ENCODE data around the gene SERPINA12. TPM values are rescaled to one million over a fixed set of nuclear protein-coding genes. Genes with fewer than 3 reads are reported as not detected.
A peak's percentile ranks its signal among the peaks of the same experiment; 100 is the strongest.

The SERPINA12 gene
- total and polyA plus RNA-seq, 2 of the 13 experiments (the other 11 are each of a cell fraction or from before 2014, with no cell fraction given): 0.08 TPM; not detected in 1

DNA sequence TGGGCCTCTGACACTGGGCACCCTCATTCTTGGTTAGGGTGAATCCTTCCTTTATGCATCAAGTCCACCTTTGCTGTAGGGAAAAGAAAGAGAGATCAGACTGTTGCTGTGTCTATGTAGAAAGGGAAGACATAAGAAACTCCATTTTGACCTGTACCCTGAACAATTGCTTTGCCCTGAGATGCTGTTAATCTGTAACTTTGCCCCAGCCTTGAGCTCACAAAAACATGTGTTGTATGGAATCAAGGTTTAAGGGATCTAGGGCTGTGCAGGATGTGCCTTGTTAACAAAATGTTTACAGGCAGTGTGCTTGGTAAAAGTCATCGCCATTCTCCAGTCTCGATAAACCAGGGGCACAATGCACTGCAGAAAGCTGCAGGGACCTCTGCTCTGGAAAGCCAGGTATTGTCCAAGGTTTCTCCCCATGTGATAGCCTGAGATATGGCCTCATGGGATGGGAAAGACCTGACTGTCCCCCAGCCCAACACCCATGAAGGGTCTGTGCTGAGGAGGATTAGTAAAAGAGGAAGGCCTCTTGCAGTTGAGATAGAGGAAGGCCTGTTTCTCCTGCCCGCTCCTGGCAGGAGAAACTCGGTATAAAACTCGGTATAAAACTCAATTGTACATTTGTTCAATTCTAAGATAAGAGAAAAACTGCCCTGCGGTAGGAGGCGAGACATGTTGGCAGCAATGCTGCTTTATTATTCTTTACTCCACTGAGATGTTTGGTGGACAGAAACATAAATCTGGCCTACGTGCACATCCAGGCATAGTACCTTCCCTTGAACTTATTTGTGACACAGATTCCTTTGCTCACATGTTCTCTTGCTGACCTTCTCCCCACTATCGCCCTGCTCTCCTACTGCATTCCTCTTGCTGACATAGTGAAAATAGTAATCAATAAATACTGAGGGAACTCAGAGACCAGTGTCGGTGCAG lies 26.9 kb downstream of the SERPINA12 start (continued):
- 0 out of 4 replicates have a peak, but pooled peaks of 1 of the 2 experiments have one; percentile 21 for TF ChIP-seq NR2F1 (CRISPR knock-in tag; IDR thresholded peaks at IDR 0.05)
- TF ChIP-seq, protein P1, sequence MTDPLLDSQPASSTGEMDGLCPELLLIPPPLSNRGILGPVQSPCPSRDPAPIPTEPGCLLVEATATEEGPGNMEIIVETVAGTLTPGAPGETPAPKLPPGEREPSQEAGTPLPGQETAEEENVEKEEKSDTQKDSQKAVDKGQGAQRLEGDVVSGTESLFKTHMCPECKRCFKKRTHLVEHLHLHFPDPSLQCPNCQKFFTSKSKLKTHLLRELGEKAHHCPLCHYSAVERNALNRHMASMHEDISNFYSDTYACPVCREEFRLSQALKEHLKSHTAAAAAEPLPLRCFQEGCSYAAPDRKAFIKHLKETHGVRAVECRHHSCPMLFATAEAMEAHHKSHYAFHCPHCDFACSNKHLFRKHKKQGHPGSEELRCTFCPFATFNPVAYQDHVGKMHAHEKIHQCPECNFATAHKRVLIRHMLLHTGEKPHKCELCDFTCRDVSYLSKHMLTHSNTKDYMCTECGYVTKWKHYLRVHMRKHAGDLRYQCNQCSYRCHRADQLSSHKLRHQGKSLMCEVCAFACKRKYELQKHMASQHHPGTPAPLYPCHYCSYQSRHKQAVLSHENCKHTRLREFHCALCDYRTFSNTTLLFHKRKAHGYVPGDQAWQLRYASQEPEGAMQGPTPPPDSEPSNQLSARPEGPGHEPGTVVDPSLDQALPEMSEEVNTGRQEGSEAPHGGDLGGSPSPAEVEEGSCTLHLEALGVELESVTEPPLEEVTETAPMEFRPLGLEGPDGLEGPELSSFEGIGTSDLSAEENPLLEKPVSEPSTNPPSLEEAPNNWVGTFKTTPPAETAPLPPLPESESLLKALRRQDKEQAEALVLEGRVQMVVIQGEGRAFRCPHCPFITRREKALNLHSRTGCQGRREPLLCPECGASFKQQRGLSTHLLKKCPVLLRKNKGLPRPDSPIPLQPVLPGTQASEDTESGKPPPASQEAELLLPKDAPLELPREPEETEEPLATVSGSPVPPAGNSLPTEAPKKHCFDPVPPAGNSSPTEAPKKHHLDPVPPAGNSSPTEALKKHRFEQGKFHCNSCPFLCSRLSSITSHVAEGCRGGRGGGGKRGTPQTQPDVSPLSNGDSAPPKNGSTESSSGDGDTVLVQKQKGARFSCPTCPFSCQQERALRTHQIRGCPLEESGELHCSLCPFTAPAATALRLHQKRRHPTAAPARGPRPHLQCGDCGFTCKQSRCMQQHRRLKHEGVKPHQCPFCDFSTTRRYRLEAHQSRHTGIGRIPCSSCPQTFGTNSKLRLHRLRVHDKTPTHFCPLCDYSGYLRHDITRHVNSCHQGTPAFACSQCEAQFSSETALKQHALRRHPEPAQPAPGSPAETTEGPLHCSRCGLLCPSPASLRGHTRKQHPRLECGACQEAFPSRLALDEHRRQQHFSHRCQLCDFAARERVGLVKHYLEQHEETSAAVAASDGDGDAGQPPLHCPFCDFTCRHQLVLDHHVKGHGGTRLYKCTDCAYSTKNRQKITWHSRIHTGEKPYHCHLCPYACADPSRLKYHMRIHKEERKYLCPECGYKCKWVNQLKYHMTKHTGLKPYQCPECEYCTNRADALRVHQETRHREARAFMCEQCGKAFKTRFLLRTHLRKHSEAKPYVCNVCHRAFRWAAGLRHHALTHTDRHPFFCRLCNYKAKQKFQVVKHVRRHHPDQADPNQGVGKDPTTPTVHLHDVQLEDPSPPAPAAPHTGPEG (CRISPR knock-in tag; IDR thresholded peaks at IDR 0.05): peak; percentile 7; the same call in 1 of the 2 replicates
- TF ChIP-seq ZNF775 (CRISPR knock-in tag; IDR thresholded peaks at IDR 0.05; ENCODE audit: borderline replicate concordance): 0 out of 2 replicates have a peak, but pooled peaks have one; percentile 47
- TF ChIP-seq, protein P2, sequence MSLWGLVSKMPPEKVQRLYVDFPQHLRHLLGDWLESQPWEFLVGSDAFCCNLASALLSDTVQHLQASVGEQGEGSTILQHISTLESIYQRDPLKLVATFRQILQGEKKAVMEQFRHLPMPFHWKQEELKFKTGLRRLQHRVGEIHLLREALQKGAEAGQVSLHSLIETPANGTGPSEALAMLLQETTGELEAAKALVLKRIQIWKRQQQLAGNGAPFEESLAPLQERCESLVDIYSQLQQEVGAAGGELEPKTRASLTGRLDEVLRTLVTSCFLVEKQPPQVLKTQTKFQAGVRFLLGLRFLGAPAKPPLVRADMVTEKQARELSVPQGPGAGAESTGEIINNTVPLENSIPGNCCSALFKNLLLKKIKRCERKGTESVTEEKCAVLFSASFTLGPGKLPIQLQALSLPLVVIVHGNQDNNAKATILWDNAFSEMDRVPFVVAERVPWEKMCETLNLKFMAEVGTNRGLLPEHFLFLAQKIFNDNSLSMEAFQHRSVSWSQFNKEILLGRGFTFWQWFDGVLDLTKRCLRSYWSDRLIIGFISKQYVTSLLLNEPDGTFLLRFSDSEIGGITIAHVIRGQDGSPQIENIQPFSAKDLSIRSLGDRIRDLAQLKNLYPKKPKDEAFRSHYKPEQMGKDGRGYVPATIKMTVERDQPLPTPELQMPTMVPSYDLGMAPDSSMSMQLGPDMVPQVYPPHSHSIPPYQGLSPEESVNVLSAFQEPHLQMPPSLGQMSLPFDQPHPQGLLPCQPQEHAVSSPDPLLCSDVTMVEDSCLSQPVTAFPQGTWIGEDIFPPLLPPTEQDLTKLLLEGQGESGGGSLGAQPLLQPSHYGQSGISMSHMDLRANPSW (CRISPR knock-in tag; IDR thresholded peaks at IDR 0.05; ENCODE audit: borderline replicate concordance): 0 out of 2 replicates have a peak, but pooled peaks have one; percentile 36
- TF ChIP-seq ZFP37 (CRISPR knock-in tag; IDR thresholded peaks at IDR 0.05; ENCODE audit: borderline replicate concordance): 0 out of 2 replicates have a peak, but pooled peaks have one; percentile 38
- peak; percentile 95 for TF ChIP-seq RXRB (CRISPR knock-in tag; IDR thresholded peaks at IDR 0.05; ENCODE audit: borderline replicate concordance)
- TF ChIP-seq TCF7 (IDR thresholded peaks at IDR 0.05; ENCODE audit: low read depth): 0 out of 2 replicates have a peak, but pooled peaks have one; percentile 36
- TF ChIP-seq, protein P3, sequence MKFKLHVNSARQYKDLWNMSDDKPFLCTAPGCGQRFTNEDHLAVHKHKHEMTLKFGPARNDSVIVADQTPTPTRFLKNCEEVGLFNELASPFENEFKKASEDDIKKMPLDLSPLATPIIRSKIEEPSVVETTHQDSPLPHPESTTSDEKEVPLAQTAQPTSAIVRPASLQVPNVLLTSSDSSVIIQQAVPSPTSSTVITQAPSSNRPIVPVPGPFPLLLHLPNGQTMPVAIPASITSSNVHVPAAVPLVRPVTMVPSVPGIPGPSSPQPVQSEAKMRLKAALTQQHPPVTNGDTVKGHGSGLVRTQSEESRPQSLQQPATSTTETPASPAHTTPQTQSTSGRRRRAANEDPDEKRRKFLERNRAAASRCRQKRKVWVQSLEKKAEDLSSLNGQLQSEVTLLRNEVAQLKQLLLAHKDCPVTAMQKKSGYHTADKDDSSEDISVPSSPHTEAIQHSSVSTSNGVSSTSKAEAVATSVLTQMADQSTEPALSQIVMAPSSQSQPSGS (CRISPR knock-in tag; IDR thresholded peaks at IDR 0.05): 0 out of 2 replicates have a peak, but pooled peaks have one; percentile 37
- peak; percentile 17; the same call in 1 of the 2 replicates for TF ChIP-seq NR2C2 (CRISPR knock-in tag; IDR thresholded peaks at IDR 0.05; ENCODE audit: borderline replicate concordance)
- TF ChIP-seq HOXD1 (CRISPR knock-in tag; IDR thresholded peaks at IDR 0.05): 0 out of 2 replicates have a peak, but pooled peaks have one; percentile 25
- TF ChIP-seq SP4 (CRISPR knock-in tag; IDR thresholded peaks at IDR 0.05): 0 out of 2 replicates have a peak, but pooled peaks have one; percentile 8
- TF ChIP-seq, protein P4, sequence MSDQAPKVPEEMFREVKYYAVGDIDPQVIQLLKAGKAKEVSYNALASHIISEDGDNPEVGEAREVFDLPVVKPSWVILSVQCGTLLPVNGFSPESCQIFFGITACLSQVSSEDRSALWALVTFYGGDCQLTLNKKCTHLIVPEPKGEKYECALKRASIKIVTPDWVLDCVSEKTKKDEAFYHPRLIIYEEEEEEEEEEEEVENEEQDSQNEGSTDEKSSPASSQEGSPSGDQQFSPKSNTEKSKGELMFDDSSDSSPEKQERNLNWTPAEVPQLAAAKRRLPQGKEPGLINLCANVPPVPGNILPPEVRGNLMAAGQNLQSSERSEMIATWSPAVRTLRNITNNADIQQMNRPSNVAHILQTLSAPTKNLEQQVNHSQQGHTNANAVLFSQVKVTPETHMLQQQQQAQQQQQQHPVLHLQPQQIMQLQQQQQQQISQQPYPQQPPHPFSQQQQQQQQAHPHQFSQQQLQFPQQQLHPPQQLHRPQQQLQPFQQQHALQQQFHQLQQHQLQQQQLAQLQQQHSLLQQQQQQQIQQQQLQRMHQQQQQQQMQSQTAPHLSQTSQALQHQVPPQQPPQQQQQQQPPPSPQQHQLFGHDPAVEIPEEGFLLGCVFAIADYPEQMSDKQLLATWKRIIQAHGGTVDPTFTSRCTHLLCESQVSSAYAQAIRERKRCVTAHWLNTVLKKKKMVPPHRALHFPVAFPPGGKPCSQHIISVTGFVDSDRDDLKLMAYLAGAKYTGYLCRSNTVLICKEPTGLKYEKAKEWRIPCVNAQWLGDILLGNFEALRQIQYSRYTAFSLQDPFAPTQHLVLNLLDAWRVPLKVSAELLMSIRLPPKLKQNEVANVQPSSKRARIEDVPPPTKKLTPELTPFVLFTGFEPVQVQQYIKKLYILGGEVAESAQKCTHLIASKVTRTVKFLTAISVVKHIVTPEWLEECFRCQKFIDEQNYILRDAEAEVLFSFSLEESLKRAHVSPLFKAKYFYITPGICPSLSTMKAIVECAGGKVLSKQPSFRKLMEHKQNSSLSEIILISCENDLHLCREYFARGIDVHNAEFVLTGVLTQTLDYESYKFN (CRISPR knock-in tag; conservative IDR thresholded peaks at IDR 0.05): peak; percentile 72

Data from HepG2 (cell line).